Karpas-422 (cell line): ENCODE results near the gene UFC1. TPM values are rescaled to one million over a fixed set of nuclear protein-coding genes. Genes with fewer than 3 reads are reported as not detected.
A peak's percentile ranks its signal among the peaks of the same experiment; 100 is the strongest.

ENCODE experiments used
- DNase-seq: peaks from one replicate; pipeline ENCODE4 v3.0.0-alpha.2; 2015
- H2AFZ ChIP-seq: fragments of 200-600 bp; sonication (generic); 2 replicates; pipeline ENCODE4 v1.6.1; 2014; ENCODE audit warnings: antibody characterized with exemption, low read length, mixed read lengths
- H3K27ac ChIP-seq: fragments of 200-600 bp; sonication (generic); 2 replicates; pipeline ENCODE4 v1.5.1; 2014; ENCODE audit warnings: mild to moderate bottlenecking, low read length, moderate library complexity
- H3K27me3 ChIP-seq: fragments of 200-600 bp; sonication (generic); 2 replicates; pipeline ENCODE4 v1.6.1; 2014; ENCODE audit warnings: low read length, mixed read lengths
- H3K36me3 ChIP-seq: fragments of 200-600 bp; sonication (generic); 2 replicates; pipeline ENCODE4 v1.6.1; 2014; ENCODE audit warnings: low read length, mixed read lengths; ENCODE audit not compliant: insufficient read depth
- H3K4me1 ChIP-seq: fragments of 200-600 bp; sonication (generic); 2 replicates; pipeline ENCODE4 v1.6.1; 2014; ENCODE audit warnings: mild to moderate bottlenecking, low read length, mixed read lengths
- H3K4me2 ChIP-seq: fragments of 200-600 bp; sonication (generic); 2 replicates; pipeline ENCODE4 v1.6.1; 2014; ENCODE audit warnings: low read length, low read depth, mild to moderate bottlenecking; ENCODE audit not compliant: poor library complexity, severe bottlenecking
- H3K4me3 ChIP-seq: fragments of 200-600 bp; sonication (generic); 2 replicates; pipeline ENCODE4 v1.5.1; 2014; ENCODE audit warnings: mild to moderate bottlenecking, antibody characterized with exemption, low read length, mixed read lengths
- H3K79me2 ChIP-seq: fragments of 200-600 bp; sonication (generic); 2 replicates; pipeline ENCODE4 v1.6.1; 2014; ENCODE audit warnings: mild to moderate bottlenecking, low read length, mixed read lengths
- H3K9ac ChIP-seq: fragments of 200-600 bp; sonication (generic); 2 replicates; pipeline ENCODE4 v1.6.0; 2014; ENCODE audit warnings: low read length
- H3K9me2 ChIP-seq: fragments of 200-600 bp; sonication (generic), shearing (Covaris generic); replicated peaks from 2 replicates; pipeline ENCODE4 v1.6.0; 2014; ENCODE audit warnings: mild to moderate bottlenecking, low read length, moderate library complexity; ENCODE audit not compliant: insufficient read depth
- H3K9me3 ChIP-seq: fragments of 300-700, 200-600 bp; sonication (generic); 2 replicates; pipeline ENCODE4 v1.6.1; 2014; ENCODE audit warnings: low read length, mixed read lengths
- H4K20me1 ChIP-seq: fragments of 200-600 bp; sonication (generic); 2 replicates; pipeline ENCODE4 v1.6.1; 2014; ENCODE audit warnings: mild to moderate bottlenecking, antibody characterized with exemption, low read length, low read depth; ENCODE audit not compliant: insufficient read depth
- total RNA-seq: library from RNA; depleted of rRNA; stranded (reverse); fragments of >200 nt; shearing (Covaris generic); gene quantifications from 2 replicates; pipeline ENCODE4 v1.2.3, GENCODE V29; 2014; ENCODE audit warnings: low replicate concordance

UFC1 gene
- total RNA-seq, 1 experiment from 2014 or later: 72.5 TPM

DNA sequence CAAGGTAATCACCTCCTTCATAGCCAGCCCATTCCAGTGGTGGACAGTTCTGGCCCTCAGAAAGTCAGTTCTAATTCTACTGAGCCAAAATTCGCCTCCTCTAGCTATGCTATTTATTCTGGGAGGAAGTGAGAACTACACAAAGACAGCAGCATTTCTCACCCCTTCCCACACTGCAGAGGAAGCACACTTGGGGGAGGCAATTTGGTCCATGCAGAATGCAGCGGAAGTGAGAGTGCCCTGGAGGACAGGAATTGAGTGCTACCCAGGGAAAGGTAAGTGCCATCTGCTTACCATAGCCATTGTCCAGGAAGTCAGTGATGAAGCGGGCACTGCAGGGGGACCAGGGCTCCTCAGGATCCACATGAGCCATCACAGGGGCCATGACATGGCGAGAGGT lies 41.4 kb downstream of the UFC1 start:
- Histone ChIP-seq H3K27ac (peak overlapping the region; percentile 41), H3K4me2 (peak overlapping the region; percentile 36)

DNA sequence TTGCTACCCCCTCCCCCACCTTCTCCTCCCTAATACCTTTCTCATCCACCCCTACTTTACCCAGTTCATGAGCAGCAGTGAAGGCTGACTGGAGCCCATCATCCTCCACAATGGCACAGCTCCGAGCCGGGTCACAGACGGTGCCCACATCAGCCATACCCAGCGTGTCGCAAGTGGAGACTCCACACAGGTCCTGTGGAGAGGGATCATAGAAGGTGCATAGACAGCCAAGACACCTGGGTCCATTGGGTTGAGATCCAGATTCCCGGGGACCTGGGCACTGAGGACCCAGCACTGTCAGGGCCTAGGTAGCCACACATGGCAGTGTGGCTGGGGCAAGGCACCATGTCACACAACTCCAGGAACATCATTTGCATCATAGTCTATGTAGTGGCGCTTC lies 42.3 kb downstream of the UFC1 start:
- no peaks in the 10 kb centered on the region for H3K79me2 ChIP-seq
- DNase-seq: no peak
- H3K9ac ChIP-seq: no peak overlapping the region
- H3K27me3 ChIP-seq: no peaks in the 10 kb centered on the region
- H3K9me2 ChIP-seq: no peaks in the 10 kb centered on the region
- H4K20me1 ChIP-seq: no peaks in the 10 kb centered on the region
- peaks cover 20% of the 10 kb centered on the region for H3K4me1 ChIP-seq
- H3K4me3 ChIP-seq: no peak overlapping the region
- no peaks in the 10 kb centered on the region for H3K36me3 ChIP-seq
- no peak overlapping the region for H3K4me2 ChIP-seq
- H3K9me3 ChIP-seq: no peaks in the 10 kb centered on the region
- no peak overlapping the region for H3K27ac ChIP-seq
- H2AFZ ChIP-seq: no peak overlapping the region

More for the DNA sequence above, 41.4 kb downstream of the UFC1 start:
- Histone ChIP-seq H3K36me3 (no peaks in the 10 kb centered on the region), H3K9me3 (no peaks in the 10 kb centered on the region), H4K20me1 (no peaks in the 10 kb centered on the region), H3K4me3 (peak overlapping the region; percentile 7; the same call in 1 of the 2 replicates), H3K9ac (peak overlapping the region; percentile 23), H3K79me2 (no peaks in the 10 kb centered on the region), H3K4me1 (peaks cover 18% of the 10 kb centered on the region), H3K9me2 (no peaks in the 10 kb centered on the region), H2AFZ (peak overlapping the region; percentile 95), H3K27me3 (no peaks in the 10 kb centered on the region)
- DNase-seq: peak; percentile 65

DNA sequence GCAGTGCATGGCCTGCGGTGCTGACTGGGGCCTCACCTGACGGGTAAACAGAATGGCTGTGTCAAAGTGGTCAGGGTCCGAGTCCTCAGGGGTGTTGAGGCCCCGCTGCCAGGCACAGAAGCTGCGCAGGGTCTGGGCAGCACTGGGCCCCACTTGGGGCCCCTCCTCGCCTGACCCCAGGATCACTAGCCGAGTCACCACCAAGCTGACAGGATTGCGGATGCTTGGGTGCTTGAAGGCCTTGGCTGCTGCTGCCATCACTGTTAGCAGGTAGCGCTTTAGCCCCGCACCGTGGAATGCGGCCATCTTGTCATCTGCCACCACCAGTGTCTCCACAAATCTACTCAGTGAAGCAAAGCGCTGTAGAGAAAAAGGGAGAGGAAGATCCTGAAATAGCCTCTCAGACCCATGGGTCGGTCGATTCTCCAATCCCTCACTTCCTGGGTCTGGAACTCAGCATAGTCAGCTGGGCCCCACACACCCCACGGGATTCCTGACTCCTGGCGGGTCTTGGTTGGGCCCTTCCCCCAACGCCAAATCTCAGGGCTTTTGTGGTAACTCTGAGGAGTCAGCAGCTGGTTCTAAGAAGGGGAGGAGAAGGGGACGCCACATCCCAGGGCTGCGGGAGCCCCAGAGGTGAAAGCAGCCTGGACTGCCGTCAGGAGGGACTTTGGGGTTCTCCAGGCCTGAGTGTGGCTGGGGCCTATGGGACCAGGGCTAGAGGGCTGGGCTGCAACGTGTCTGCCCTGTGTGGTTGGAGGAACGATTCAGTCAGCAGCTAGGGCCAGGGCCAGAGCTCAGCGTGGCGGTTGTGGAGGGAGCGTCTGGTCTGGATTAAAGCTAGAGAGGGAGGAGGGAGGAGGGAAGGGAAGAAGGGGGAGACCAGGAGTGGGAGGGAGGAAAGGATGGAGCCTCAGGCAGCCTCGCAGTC lies 43.0 kb downstream of the UFC1 start:
- Histone ChIP-seq H3K9me2 (no peaks in the 10 kb centered on the region), H4K20me1 (no peaks in the 10 kb centered on the region), H3K4me3 (no peak overlapping the region), H3K36me3 (no peaks in the 10 kb centered on the region), H3K4me2 (no peak overlapping the region), H3K79me2 (no peaks in the 10 kb centered on the region), H3K4me1 (peaks cover 27% of the 10 kb centered on the region), H3K9ac (no peak overlapping the region), H3K27me3 (no peaks in the 10 kb centered on the region), H2AFZ (no peak overlapping the region), H3K27ac (no peak overlapping the region), H3K9me3 (no peaks in the 10 kb centered on the region)
- no peak for DNase-seq

DNA sequence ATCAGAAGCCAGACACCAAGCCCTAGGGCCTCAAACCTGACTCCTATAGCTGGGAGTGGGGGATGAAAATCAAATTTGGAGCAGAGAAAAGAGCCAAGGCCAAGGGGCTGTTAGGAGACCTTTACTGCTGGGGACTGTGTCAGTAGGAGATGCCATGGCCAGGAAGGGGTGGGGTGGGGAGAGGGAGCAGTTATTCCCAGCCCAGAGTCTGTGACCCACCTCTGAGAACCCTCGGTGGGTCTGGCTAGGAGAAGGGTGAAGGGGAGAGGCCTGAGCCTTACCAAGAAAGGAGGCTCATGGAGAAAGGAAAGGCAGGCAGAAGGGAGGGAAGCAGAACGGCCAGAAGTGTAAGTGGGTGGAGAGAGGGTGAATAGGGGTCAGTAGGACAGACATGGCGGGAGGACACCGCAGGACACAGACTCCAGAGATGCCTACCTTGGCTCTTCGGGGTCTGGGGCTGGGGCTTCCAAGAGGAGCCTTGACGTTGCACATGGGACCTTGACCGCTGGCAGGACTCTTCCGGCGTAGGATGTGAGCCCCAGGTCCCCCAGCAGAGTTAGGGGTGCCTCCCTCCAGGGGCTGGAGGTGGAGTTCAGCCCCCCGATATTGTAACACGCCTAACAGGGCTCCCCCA lies 43.9 kb downstream of the UFC1 start:
- Histone ChIP-seq H3K9ac (no peak overlapping the region), H4K20me1 (no peaks in the 10 kb centered on the region), H3K4me3 (no peak overlapping the region), H3K9me2 (no peaks in the 10 kb centered on the region), H3K4me2 (no peak overlapping the region), H3K4me1 (peaks cover 24% of the 10 kb centered on the region), H3K27ac (no peak overlapping the region), H3K79me2 (peaks cover 4% of the 10 kb centered on the region), H3K9me3 (no peaks in the 10 kb centered on the region), H3K27me3 (no peaks in the 10 kb centered on the region), H2AFZ (no peak overlapping the region), H3K36me3 (no peaks in the 10 kb centered on the region)
- no peak for DNase-seq

DNA sequence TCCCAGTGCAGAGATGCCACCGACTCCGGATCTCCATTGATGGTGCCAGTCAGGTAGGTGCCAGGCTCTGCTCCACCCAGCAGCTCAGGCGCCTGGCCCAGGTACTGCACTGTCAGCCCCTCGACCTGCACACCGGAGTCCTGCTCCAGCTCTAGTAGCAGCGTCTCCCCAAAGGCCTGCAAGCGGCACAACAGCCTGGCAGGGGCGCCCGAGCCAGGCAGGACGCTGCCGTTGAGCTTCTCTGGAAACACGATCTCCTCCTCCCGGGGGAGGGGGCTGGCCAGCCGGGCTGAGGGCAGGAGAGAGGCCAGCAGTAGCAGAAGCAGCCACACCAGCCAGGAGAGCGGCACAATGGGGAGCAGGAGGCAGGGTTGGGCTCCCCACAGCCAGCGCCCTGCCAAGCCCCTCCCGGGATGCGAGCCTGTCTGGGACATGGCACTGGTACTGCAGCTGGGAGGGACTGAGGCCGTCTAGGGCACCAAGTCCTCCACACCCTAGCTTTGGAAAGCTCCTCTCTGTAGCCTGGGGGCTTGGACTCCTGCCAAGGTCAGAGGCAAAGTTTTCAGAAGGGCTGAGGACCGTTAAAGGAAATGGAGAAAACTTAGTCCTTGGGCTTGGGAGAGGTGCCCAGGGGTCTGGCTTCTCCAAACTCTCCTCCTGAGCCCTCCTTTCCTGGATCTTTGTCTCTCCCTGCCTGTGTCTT lies 44.6 kb downstream of the UFC1 start:
- no peaks in the 10 kb centered on the region for H3K9me3 ChIP-seq
- H3K79me2 ChIP-seq: peaks cover 10% of the 10 kb centered on the region
- no peak overlapping the region for H3K9ac ChIP-seq
- no peak overlapping the region for H2AFZ ChIP-seq
- no peaks in the 10 kb centered on the region for H3K9me2 ChIP-seq
- H3K27me3 ChIP-seq: no peaks in the 10 kb centered on the region
- H3K27ac ChIP-seq: no peak overlapping the region
- H3K36me3 ChIP-seq: no peaks in the 10 kb centered on the region
- no peaks in the 10 kb centered on the region for H4K20me1 ChIP-seq
- H3K4me1 ChIP-seq: peaks cover 29% of the 10 kb centered on the region
- no peak overlapping the region for H3K4me3 ChIP-seq
- no peak overlapping the region for H3K4me2 ChIP-seq
- no peak for DNase-seq

DNA sequence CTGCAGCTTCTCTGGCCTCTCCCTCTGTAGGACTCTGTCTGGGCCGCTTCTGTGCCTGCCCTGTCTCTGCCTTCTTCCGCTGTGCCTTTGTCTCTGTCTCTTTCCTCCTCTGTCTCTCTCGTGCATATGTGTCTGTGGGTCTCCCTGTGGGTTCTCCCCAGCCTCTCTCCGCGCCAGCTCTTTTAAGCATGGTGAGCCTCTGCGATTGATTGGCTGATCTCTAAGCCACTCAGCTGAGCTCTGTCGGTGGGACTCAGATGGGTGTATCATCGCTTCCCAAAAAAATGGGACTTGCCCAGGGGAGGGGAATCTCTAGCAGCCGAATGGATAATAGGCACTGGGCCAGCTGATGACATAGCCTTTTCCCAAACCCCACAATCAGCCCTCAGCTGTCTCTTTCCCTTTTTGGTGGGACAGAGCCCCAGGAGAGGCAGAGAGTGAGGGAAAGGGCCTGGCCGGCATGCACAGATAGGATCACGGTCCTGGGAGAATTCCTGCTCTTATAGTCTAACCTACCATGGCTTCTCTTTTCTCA lies 45.2 kb downstream of the UFC1 start, which contains the start of gene ADAMTS4:
ADAMTS4 (minus strand) TSS at position 158 of the 535 bp plus-strand sequence. CDS start 427 bp downstream, outside the sequence.
- H3K4me3 ChIP-seq: no peak within 1 kb of the TSS
- H2AFZ ChIP-seq: no peak within 1 kb of the TSS
- DNase-seq: no peak
- H3K36me3 ChIP-seq: peaks cover 3% of the 10 kb centered on the region; the same call in 1 of the 2 replicates
- H4K20me1 ChIP-seq: no peaks in the 10 kb centered on the region
- no peak within 1 kb of the TSS for H3K27ac ChIP-seq
- peaks cover 17% of the 10 kb centered on the region for H3K79me2 ChIP-seq
- no peak within 1 kb of the TSS for H3K9ac ChIP-seq
- H3K9me3 ChIP-seq: no peaks in the 10 kb centered on the region
- H3K4me1 ChIP-seq: peaks cover 35% of the 10 kb centered on the region
- no peaks in the 10 kb centered on the region for H3K27me3 ChIP-seq
- no peak within 1 kb of the TSS for H3K4me2 ChIP-seq
- no peaks in the 10 kb centered on the region for H3K9me2 ChIP-seq

DNA sequence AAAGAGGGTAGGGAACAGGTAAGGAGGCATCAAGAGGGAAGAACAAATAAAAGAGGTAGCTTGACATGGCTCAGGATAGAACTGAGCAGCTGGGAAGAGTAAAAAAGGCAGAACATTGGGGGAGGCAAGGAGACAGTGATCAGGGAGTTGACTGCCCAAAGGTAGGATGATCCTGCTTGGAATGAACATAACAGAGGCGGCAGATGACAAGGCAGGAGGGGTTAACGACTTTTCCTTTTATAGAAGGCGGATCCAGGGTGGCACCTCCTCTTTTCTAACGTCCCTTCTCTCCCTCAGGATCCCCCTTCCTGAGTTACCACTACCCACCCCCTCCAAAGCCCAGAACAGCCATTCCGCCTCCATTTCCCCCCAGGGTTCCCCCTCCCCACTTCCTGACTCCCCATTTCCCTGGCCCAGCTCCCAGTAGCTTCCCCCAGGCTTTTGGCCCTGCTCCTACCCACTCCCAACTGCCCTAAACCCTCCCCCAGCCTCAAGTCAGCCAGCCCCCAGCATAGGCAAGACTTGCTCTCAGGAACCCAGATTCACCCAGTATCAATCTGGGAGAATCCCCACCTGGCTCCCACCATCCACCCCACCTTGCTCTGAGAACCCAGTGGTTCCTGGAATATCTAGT lies 45.8 kb downstream of the UFC1 start:
- Histone ChIP-seq H3K9ac (no peak overlapping the region), H3K4me2 (no peak overlapping the region), H3K27ac (no peak overlapping the region), H2AFZ (no peak overlapping the region), H3K27me3 (no peaks in the 10 kb centered on the region), H3K4me3 (no peak overlapping the region), H3K36me3 (peaks cover 10% of the 10 kb centered on the region), H3K4me1 (peaks cover 39% of the 10 kb centered on the region), H3K79me2 (peaks cover 22% of the 10 kb centered on the region), H3K9me2 (no peaks in the 10 kb centered on the region), H3K9me3 (no peaks in the 10 kb centered on the region), H4K20me1 (no peaks in the 10 kb centered on the region)
- DNase-seq: no peak
